H9 (cell line): ENCODE data around the gene RSPRY1. TPM values are rescaled to one million over a fixed set of nuclear protein-coding genes. Genes with fewer than 3 reads are reported as not detected.

Source experiments
- DNase-seq: peaks from one replicate; pipeline ENCODE4 v3.0.0-alpha.2; 2017
- H2AFZ ChIP-seq: one replicate; pipeline ENCODE4 v1.6.1; 2013; ENCODE audit warnings: mild to moderate bottlenecking, low read length, control low read depth, moderate library complexity
- H2AK5ac ChIP-seq: 2 replicates; pipeline ENCODE4 v1.6.1; 2013; ENCODE audit warnings: low read length, control low read depth, mixed read lengths; ENCODE audit not compliant: insufficient read length
- H2BK120ac ChIP-seq: one replicate; pipeline ENCODE4 v1.6.1; 2013; ENCODE audit warnings: low read depth, mild to moderate bottlenecking, low read length, control low read depth, inconsistent platforms; ENCODE audit not compliant: poor library complexity, severe bottlenecking
- H2BK12ac ChIP-seq: 2 replicates; pipeline ENCODE4 v1.6.1; 2013; ENCODE audit warnings: low read length, control low read depth, mixed read lengths, low read depth; ENCODE audit not compliant: insufficient read length
- H2BK15ac ChIP-seq: 2 replicates; pipeline ENCODE4 v1.6.1; 2013; ENCODE audit warnings: low read depth, low read length, control low read depth
- H2BK20ac ChIP-seq: one replicate; pipeline ENCODE4 v1.6.1; 2013; ENCODE audit warnings: low read depth, mild to moderate bottlenecking, low read length, control low read depth, inconsistent platforms; ENCODE audit not compliant: poor library complexity, severe bottlenecking
- H2BK5ac ChIP-seq: 2 replicates; pipeline ENCODE4 v1.6.1; 2013; ENCODE audit warnings: low read length, control low read depth, mixed read lengths; ENCODE audit not compliant: insufficient read length
- H3K14ac ChIP-seq: 2 replicates; pipeline ENCODE4 v1.6.1; 2013; ENCODE audit warnings: low read length, control low read depth; ENCODE audit not compliant: insufficient read depth
- H3K18ac ChIP-seq: 2 replicates; pipeline ENCODE4 v1.6.1; 2013; ENCODE audit warnings: low read depth, mild to moderate bottlenecking, mixed read lengths, low read length, control low read depth; ENCODE audit not compliant: insufficient read length
- H3K23ac ChIP-seq: 2 replicates; pipeline ENCODE4 v1.6.1; 2013; ENCODE audit warnings: low read length, control low read depth, mixed read lengths, low read depth; ENCODE audit not compliant: insufficient read length
- H3K23me2 ChIP-seq: 2 replicates; pipeline ENCODE4 v1.6.1; 2013; ENCODE audit warnings: low read depth, mild to moderate bottlenecking, mixed read lengths, low read length, control low read depth; ENCODE audit not compliant: insufficient read length, poor library complexity, severe bottlenecking
- H3K27ac ChIP-seq: 2 replicates; pipeline ENCODE4 v1.5.1; 2013; ENCODE audit warnings: low read length, control low read depth, mixed read lengths, low read depth; ENCODE audit not compliant: insufficient read length
- H3K27me3 ChIP-seq: 2 replicates; pipeline ENCODE4 v1.6.1; 2013; ENCODE audit warnings: low read length, control low read depth, inconsistent platforms; ENCODE audit not compliant: insufficient read depth
- H3K4ac ChIP-seq: 2 replicates; pipeline ENCODE4 v1.6.1; 2013; ENCODE audit warnings: low read depth, mild to moderate bottlenecking, control low read depth, inconsistent platforms, low read length, moderate library complexity
- H3K4me1 ChIP-seq: 2 replicates; pipeline ENCODE4 v1.6.1; 2013; ENCODE audit warnings: low read length, control low read depth, inconsistent platforms; ENCODE audit not compliant: insufficient read depth
- H3K4me2 ChIP-seq: 2 replicates; pipeline ENCODE4 v1.6.1; 2013; ENCODE audit warnings: low read length, control low read depth, mixed read lengths; ENCODE audit not compliant: insufficient read length, insufficient read depth
- H3K56ac ChIP-seq: 2 replicates; pipeline ENCODE4 v1.6.1; 2013; ENCODE audit warnings: low read depth, mild to moderate bottlenecking, mixed read lengths, low read length, control low read depth; ENCODE audit not compliant: insufficient read length
- H3K79me1 ChIP-seq: 2 replicates; pipeline ENCODE4 v1.6.1; 2013; ENCODE audit warnings: low read depth, mild to moderate bottlenecking, moderate library complexity, low read length, control low read depth, inconsistent platforms; ENCODE audit not compliant: insufficient read depth, poor library complexity, severe bottlenecking
- H3K79me2 ChIP-seq: 2 replicates; pipeline ENCODE4 v1.6.1; 2013; ENCODE audit warnings: low read length, control low read depth, inconsistent platforms; ENCODE audit not compliant: insufficient read depth
- H3K9ac ChIP-seq: 2 replicates; pipeline ENCODE4 v1.6.1; 2013; ENCODE audit warnings: low read length, control low read depth, mixed read lengths; ENCODE audit not compliant: insufficient read length; ENCODE audit errors: extremely low read depth
- H3K9me3 ChIP-seq: one replicate; pipeline ENCODE4 v1.6.1; 2013; ENCODE audit warnings: low read depth, low read length, inconsistent platforms; ENCODE audit not compliant: control insufficient read depth
- H3T11ph ChIP-seq: one replicate; pipeline ENCODE4 v1.6.1; 2013; ENCODE audit warnings: mild to moderate bottlenecking, low read length, control low read depth, inconsistent platforms
- H4K20me1 ChIP-seq: one replicate; pipeline ENCODE4 v1.6.1; 2013; ENCODE audit not compliant: control insufficient read depth, insufficient read length, insufficient read depth
- H4K5ac ChIP-seq: 2 replicates; pipeline ENCODE4 v1.6.1; 2013; ENCODE audit warnings: low read depth, mild to moderate bottlenecking, mixed read lengths, low read length, control low read depth; ENCODE audit not compliant: insufficient read length
- H4K8ac ChIP-seq: replicated peaks from 2 replicates; pipeline ENCODE4 v1.6.1; 2013; ENCODE audit warnings: low read length, control low read depth, mixed read lengths, low read depth; ENCODE audit not compliant: insufficient read length
- H4K91ac ChIP-seq: 2 replicates; pipeline ENCODE4 v1.6.1; 2013; ENCODE audit warnings: low read depth, mild to moderate bottlenecking, moderate library complexity, mixed read lengths, low read length, control low read depth; ENCODE audit not compliant: insufficient read length
- H3K27ac Mint-ChIP-seq, 3 experiments: 2 replicates in 2 of 3; 3 replicates in 1 of 3; pipeline ENCODE4 v1.8.0; 2020 to 2021; ENCODE audit warnings: mixed read lengths in 3 of 3, mild to moderate bottlenecking in 1 of 3, moderate library complexity in 1 of 3
- H3K27me3 Mint-ChIP-seq: 2 replicates; pipeline ENCODE4 v1.8.0; 2021; ENCODE audit warnings: low read depth, mild to moderate bottlenecking, moderate library complexity, mixed read lengths
- H3K36me3 Mint-ChIP-seq, 3 experiments: 2 replicates in 2 of 3; 3 replicates in 1 of 3; pipeline ENCODE4 v1.8.0; 2020 to 2021; ENCODE audit warnings: low read depth in 3 of 3, mixed read lengths in 3 of 3; ENCODE audit not compliant: insufficient read depth in 1 of 3
- H3K4me1 Mint-ChIP-seq, 2 experiments: 2 replicates each; pipeline ENCODE4 v1.8.0; 2020; ENCODE audit warnings: mixed read lengths in 2 of 2
- H3K4me3 Mint-ChIP-seq, 2 experiments: 2 replicates in 1 of 2; 3 replicates in 1 of 2; pipeline ENCODE4 v1.8.0; 2020 to 2021; ENCODE audit warnings: mild to moderate bottlenecking in 2 of 2, mixed read lengths in 2 of 2, moderate library complexity in 1 of 2
- H3K9me3 Mint-ChIP-seq, 2 experiments: 2 replicates in 1 of 2; 3 replicates in 1 of 2; pipeline ENCODE4 v1.8.0; 2020; ENCODE audit warnings: mild to moderate bottlenecking in 2 of 2, mixed read lengths in 2 of 2, moderate library complexity in 1 of 2
- CTCF ChIP-seq: fragments of 200-600 bp; sonication (generic); conservative IDR thresholded peaks from 3 replicates; pipeline ENCODE4 v1.8.0; 2021; ENCODE audit warnings: antibody characterized with exemption, mild to moderate bottlenecking
- WGBS: extraction: QIAGEN DNeasy Blood & Tissue Kit; methylation state at CpG from one replicate; pipeline ENCODE4 v1.1.7; 2013; ENCODE audit warnings: missing lambda C conversion rate, low lambda C conversion rate, mixed read lengths; ENCODE audit not compliant: insufficient read length; ENCODE audit errors: extremely low coverage; 5-methylcytosine and 5-hydroxymethylcytosine counted together
- total RNA-seq: library from RNA; stranded (reverse); gene quantifications from 2 replicates; pipeline ENCODE4 v1.2.1, GENCODE V29; 2021

Gene RSPRY1
- total RNA-seq, 1 experiment from 2014 or later, result 36.1 TPM

GRCh38 chr16:57231821-57232350, 45.8 kb downstream of the RSPRY1 start:
- H3K27ac ChIP-seq, result no peak overlapping the region
- H2AK5ac ChIP-seq, result no peak overlapping the region
- H2BK12ac ChIP-seq, result no peak overlapping the region
- no peak overlapping the region for H3K18ac ChIP-seq
- Mint-ChIP-seq H3K27me3 (no peaks in the 10 kb centered on the region), H3K9me3 (no peaks in the 10 kb centered on the region), H3K36me3 (peaks cover 21 to 71% (median 53%) of the 10 kb centered on the region in 3 experiments), H3K4me3 (no peak overlapping the region), H3K4me1 (no peaks in the 10 kb centered on the region), H3K27ac (no peak overlapping the region)
- no peak overlapping the region for H2BK120ac ChIP-seq
- H3K79me1 ChIP-seq, result no peaks in the 10 kb centered on the region
- no peak overlapping the region for H4K91ac ChIP-seq
- DNase-seq, result no peak
- no peak overlapping the region for H2BK15ac ChIP-seq
- H3K56ac ChIP-seq, result no peak overlapping the region
- no peaks in the 10 kb centered on the region for H3K79me2 ChIP-seq
- WGBS, result no CpG with 5 or more reads among the region's 3 CpGs
- no peaks in the 10 kb centered on the region for H3K27me3 ChIP-seq
- no peak overlapping the region for H3K4ac ChIP-seq
- H3K9ac ChIP-seq, result no peak overlapping the region
- no peak overlapping the region for H2BK20ac ChIP-seq
- H4K5ac ChIP-seq, result no peak overlapping the region
- H4K8ac ChIP-seq, result no peak overlapping the region
- H3K23ac ChIP-seq, result no peak overlapping the region
- no peaks in the 10 kb centered on the region for H3K23me2 ChIP-seq
- H2AFZ ChIP-seq, result no peak overlapping the region
- no peak overlapping the region for H3K14ac ChIP-seq
- no peaks in the 10 kb centered on the region for H3K4me1 ChIP-seq
- H3K9me3 ChIP-seq, result no peaks in the 10 kb centered on the region
- H3T11ph ChIP-seq, result no peak overlapping the region
- H4K20me1 ChIP-seq, result no peaks in the 10 kb centered on the region
- no peak overlapping the region for H3K4me2 ChIP-seq
- no peak overlapping the region for H2BK5ac ChIP-seq
- no peak for TF ChIP-seq CTCF
